GM19452 (cell line): ENCODE measurements around the gene HSPE1.
A peak's percentile ranks its signal among the peaks of the same experiment; 100 is the strongest.
"Not testable (repeated sequence)": the region's sequence is repeated elsewhere in the genome, so short reads cannot be mapped to it uniquely, and the experiment has no call there.

Experiments
- ATAC-seq: cut with Tn5 transposase; IDR thresholded peaks from one replicate; pipeline ENCODE4 v1.9.1; 2021; ENCODE audit not compliant: unreplicated experiment

Gene HSPE1

GRCh38 chr2:197498235-197498936, 1.8 kb upstream of the HSPE1 start:
- ATAC-seq = no peak

GRCh38 chr2:197498937-197499593, 1.1 kb upstream of the HSPE1 start:
- peak; percentile 26 for ATAC-seq

GRCh38 chr2:197500503-197501131, 438 bp downstream of the HSPE1 start:
- ATAC-seq = peak; percentile 1

DNA sequence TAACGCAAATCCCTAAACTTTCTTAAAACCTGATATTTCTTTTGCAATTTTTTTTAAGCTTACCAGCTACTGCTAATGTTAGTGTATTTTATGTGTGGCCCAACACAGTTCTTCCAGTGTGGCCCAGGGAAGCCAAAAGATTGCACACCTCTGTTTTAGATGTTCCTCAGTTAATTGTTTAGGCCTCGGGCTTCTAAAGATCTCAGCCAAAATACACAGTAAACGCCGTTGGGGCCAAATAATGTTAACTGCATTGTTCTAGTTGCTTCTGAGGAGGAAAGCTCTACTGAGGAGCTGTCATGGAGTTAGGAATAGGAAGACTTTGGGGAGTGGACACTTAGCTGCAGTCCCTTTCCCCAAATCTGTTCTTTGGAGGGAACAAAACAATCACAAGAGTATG, 2.0 kb downstream of the HSPE1 start:
- no peak for ATAC-seq

DNA sequence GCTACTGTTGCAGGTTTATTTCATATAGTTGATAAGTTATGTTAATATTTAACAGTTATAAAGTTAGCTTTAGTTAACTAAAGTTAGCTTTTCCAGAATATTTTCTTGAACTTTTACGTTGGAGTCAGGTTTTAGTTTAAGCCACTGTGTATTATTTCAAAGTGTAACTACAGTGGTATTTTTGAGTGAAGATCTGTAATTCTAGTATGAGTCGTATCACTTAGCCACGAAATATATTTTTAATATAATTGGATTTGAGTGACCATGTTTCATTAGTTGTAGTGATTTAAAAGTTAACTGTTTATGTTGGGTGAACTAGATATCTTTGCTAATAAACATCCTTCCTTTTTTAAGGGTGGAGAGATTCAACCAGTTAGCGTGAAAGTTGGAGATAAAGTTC, 2.5 kb downstream of the HSPE1 start:
- ATAC-seq = no peak

- ATAC-seq = no peak
Measured at GRCh38 chr2:197504000-197504399, 3.8 kb downstream of the HSPE1 start.

GRCh38 chr2:197504512-197504911, 4.3 kb downstream of the HSPE1 start:
- ATAC-seq = no peak

GRCh38 chr2:197506658-197507057, 6.5 kb downstream of the HSPE1 start:
- no peak for ATAC-seq

- no peak for ATAC-seq
Measured at GRCh38 chr2:197513915-197514314, 13.7 kb downstream of the HSPE1 start.

DNA sequence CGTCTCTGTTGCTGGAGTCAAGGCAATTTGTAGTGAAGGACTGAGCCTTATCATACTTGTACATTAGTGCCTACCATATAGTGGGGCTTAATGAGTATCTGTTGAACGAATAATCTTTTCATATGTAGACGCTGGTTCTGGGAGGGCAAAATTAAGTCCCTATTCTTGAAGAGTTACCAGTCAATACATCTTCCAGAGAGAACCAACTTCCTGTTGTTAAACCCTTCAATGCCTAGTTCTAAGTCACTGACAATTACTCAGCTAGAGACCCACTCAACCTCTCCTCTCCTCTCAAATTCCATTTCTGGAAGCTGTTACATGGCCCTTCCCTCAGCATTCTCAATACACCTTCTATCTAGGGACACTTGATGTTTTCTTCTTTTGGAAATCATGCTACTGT, 14.6 kb downstream of the HSPE1 start:
- ATAC-seq = no peak

GRCh38 chr2:197515315-197515738, 15.1 kb downstream of the HSPE1 start:
- ATAC-seq = peak; percentile 0

DNA sequence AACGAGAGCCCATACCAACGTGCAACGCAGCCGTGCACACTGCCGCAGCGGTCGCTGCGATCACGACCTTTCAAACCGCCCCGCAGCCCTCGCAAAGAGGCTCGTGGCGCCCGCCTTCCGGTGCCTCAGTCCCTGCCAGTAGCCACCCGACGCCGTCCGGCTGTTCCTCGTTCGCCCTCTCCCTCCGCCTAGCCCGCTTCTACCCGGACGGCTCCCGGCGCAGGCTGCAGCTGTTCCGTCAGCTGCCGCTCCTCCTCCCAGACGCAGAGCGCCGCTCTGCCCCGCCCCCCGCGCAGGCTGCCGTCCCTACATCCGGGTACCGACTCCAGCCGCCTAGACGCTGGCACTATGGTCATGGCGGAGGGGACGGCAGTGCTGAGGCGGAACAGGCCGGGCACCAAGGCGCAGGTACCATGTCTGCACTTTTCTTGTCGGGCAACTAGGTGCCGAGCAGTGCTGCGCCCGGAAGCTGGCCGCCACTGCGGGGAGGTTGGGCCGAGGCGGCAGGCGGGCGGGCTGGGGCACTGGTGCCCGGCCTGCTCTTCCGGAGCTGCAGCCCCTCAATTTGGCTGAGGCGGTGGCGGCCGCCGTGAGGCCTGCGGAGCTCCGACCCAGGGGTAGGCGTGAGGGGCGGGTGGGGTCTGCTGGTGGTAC, 15.7 kb downstream of the HSPE1 start, which contains the start of gene MOB4:
Gene MOB4, plus strand, starts transcription at position 328 of the 654 bp plus-strand sequence. Its CDS starts 21 bp downstream, at position 349.
- peak; percentile 94 for ATAC-seq

- ATAC-seq = peak; percentile 8
Measured at GRCh38 chr2:197516393-197516761, 16.2 kb downstream of the HSPE1 start.

DNA sequence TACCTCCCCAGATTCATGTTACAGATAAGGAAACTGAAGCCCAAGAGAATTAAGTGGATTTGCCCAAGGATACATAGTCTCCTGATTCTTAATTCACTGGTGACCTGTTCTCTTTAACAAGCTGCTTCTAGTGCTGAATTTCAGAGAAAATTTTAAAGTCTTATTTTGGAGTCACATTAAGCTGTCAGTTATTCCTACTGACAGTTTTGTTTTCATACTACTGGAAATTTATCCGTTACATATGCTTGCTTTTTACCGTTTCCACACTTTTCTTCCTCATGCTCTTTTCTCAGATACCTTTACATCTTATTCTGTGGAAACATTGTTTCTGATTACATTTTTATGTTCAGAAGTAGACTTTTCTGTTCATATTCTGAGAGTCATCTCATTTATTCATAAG, 17.0 kb downstream of the HSPE1 start:
- ATAC-seq = no peak

DNA sequence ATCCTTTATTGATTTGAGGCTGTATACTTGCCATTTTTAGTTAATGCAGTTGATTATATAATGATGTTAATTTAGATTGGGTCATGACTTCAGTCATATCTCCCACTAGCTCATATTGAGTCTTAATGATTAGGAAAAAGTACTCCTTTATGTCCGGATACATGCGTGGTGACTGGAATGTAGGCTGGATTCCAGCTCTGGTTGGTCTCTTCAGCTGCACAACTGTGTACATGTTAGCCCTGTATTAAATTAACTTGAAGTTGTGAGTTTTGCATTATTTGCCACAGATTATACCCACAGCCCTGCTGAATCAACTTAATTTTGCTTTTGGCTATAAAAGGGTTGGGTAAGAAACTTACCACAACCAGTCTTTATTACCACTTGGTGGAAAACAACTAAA, 38.2 kb downstream of the HSPE1 start:
- no peak for ATAC-seq

DNA sequence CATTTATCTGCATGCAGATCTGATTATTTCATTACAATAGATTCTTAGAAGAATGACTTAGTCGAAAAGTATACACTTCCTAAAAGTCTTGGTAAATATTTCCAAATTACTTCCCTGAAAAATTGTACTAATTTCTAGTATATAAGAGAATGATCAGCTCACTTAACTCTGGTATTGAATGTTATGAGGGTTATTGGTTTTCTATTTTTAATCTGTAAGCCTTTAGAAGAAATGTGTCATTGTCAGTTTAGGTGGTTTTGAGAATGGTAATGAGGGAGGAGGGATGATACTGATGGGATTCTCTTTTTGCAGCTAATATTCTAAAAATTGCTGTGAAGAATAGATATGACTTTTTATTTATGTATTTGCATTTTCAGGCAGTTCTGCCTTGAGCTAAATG, 39.6 kb downstream of the HSPE1 start:
- no peak for ATAC-seq

- no peak for ATAC-seq
Measured at GRCh38 chr2:197543206-197543605, 43.0 kb downstream of the HSPE1 start.

DNA sequence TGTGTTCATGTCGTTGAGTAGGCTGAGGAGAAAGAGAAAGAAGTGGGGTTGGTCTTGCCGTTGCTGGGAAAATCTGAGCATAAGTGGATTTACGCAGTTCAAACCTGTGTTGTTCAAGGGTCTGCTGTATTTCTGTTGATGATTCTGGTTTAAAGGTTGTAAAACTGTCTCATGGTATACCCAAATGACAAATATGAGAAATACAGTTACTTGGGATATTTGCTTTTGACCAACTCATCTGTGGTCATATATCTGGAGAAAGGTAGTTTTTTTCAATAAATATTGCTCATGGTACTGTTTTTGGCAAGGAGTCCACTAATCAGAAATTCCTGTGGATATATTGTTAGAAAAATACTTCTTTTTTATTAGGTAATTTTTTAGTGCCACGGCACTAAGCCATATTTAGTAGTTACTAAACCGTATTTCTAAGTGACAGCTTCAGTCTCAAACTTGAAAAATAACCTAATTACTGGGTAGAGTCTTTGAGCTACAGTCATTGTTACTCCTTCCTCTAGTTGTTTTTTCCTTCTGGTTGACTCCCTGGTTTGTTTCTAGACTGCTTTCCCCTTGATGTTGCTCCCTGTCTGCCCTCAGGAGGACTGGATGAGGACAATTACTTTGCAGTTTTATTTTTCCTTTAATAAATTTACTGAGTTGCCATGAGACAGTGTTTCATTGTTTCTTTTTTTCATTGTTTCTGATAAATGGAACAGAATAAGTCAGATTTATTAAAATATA, 47.2 kb downstream of the HSPE1 start:
- ATAC-seq = no peak

- ATAC-seq = no peak
Measured at GRCh38 chr2:197548582-197548981, 48.4 kb downstream of the HSPE1 start.

DNA sequence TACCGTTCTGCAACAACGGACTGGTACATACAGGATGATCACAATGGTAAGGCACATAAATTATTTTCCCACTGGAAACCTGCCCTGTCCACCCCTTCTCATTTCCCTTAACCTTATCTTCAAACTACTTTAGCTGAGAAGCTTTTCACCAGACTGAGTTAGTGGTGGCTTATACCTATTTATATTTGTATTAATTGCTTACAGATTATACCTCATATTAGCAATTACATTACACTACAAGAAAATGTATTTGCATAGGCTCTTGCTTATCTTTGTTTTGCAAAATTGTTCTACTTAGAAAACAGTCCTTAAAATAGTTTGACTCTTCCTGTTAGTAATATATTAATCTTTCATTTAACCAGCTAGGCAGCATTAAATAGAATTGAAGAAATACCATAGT, 51.1 kb downstream of the HSPE1 start:
- not testable (repeated sequence) for ATAC-seq
